DLD1 (cell line): ENCODE results near the gene ABCC5.

ENCODE experiments used
- in situ Hi-C: cut with HindIII; loops from 2 replicates; pipeline ENCODE4 v1.10.0; 2017; ENCODE audit warnings: low sequenced_read_pairs

Gene ABCC5

DNA sequence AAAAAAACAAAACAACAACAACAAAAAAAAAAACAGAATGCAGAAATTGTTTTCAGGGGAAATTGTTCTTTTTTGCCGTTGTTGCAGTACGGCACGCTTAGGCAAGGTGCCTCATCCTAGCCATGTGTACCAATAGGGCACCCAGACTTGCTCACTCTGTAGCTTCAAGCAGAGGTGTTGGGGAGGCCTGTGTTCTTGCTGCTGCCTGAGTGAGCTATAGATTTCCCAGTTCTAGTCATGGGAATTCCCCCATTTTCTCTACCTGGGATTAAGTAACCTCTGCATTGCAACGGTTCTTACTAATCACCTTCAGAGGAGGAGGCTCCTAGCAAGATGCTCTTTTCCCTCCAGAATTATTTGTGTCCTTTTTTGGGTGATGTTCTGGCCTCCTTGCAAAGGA, 120.1 kb downstream of the ABCC5 start:
- in situ Hi-C loops = loop anchor here (10.0 to 25.0 kb wide), 2 partner anchors 117 to 340 kb away; partner anchors contain the start of genes ABCC5, ALG3, EEF1AKMT4 and VWA5B2

DNA sequence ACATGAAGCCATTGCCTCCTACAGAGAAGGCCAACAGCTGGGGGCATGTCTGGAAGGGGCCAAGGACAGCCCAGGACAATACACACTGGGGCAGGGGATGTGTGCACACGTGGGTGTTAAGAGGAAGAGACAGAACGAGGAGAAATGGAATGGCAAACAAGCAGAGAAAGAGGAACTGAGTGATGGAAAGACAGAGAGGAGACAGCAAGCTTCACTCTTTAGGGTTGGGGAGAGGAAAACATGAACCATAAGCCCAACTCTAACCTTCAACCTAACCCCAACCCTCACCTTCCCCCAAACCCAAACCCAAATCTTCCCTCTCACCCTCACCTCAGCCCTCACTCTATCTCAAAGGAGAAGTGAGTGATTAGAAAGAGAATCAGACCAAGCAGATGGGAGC, 121.1 kb downstream of the ABCC5 start:
- in situ Hi-C loops = loop anchor here (10.0 to 25.0 kb wide), 2 partner anchors 118 to 341 kb away; partner anchors contain the start of genes ABCC5, ALG3, EEF1AKMT4 and VWA5B2

DNA sequence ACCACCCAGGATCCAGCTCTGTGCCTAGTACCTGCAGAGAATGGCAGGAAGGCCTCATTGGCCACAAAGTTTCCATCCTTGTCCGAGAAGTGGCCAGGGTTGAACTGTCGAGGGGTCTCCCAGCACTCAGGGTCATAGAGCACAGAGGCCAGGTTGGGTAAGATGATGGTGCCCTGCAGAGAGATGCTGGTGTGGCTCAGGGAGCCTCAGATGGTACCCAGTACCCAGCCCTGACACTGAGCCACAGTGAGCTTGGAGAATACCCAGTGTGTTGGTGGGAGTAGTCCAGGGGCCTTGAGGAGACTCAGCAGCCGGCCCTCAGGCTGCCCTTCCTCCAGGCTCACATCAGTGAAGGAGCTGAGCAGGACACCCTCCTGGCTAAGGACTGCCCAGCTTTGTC, 121.5 kb downstream of the ABCC5 start:
- in situ Hi-C loops = loop anchor here (10.0 to 25.0 kb wide), 2 partner anchors 119 to 341 kb away; partner anchors contain the start of genes ABCC5, ALG3, EEF1AKMT4 and VWA5B2

DNA sequence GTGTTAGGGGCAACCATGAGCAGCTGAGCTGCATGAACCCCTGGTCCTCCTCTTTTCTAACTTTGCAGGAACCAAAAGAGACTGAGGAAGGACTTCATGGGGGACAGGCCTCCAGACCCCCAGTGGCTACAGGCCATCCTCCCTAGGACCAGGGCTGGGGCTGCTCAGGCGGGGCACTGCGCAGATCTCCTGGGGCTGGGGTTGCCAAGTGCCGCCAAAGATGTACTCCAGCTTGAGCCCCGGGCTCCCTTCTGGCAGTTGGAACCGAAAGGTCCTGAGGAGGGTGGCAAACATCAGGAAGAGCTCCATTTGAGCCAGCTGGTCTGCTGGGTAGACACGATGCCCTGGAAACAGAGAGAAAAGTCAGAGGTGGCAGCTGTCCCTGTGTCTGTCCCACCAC, 121.9 kb downstream of the ABCC5 start:
- in situ Hi-C loops = loop anchor here (10.0 to 25.0 kb wide), 2 partner anchors 119 to 342 kb away; partner anchors contain the start of genes ABCC5, ALG3, EEF1AKMT4 and VWA5B2

DNA sequence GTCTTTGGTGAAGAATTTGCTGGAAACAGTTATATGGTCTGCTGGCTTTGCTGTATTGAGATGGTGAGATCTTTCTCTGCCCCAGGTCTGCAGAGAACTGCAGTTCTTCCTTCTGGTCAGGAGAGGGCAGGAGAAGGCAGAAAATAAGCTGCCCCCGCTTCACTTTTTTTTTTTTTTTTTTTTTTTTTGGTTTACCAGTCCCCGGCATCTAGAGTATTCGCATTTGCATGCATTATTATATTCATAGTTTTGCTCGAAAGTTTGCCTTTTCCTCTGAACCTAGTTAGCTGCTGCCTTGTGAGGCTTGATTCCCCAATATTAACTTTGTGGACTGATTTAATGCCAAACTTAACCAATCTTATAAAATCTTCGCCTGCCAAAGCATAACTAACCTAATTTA, 122.4 kb downstream of the ABCC5 start:
- in situ Hi-C loops = loop anchor here (10.0 to 25.0 kb wide), 2 partner anchors 120 to 342 kb away; partner anchors contain the start of genes ABCC5, ALG3, EEF1AKMT4 and VWA5B2

DNA sequence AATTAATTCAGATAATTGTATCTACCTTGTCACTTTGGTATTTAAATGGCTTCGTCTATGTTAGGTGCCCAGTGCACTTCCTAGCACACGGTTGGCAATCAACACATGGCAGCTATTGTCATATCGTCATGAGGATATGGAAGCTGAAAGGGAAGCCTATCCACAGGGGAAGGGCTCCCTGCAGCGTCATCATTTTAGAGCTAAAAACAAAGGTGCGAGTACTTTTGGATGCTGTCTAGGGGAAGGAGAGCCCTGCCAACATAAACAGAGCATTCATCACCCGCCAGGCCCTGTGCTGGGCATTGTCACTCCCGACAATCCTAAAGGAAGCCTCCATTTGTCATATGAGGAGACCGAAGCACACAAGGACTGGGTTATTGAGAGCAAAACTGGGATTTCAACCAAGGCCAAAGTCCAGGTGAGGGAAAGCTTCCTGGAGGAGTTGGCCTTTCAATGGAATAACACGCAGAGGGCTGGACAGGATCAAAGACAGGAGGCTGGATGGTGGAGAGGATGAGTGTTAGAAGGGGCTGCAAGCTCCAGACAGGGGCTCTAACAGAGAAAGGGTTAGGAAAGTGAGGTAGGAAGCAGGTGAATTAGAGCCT, 125.0 kb downstream of the ABCC5 start:
- in situ Hi-C loops = loop anchor here (10.0 to 25.0 kb wide), 2 partner anchors 122 to 345 kb away; partner anchors contain the start of genes ABCC5, ALG3, EEF1AKMT4 and VWA5B2

DNA sequence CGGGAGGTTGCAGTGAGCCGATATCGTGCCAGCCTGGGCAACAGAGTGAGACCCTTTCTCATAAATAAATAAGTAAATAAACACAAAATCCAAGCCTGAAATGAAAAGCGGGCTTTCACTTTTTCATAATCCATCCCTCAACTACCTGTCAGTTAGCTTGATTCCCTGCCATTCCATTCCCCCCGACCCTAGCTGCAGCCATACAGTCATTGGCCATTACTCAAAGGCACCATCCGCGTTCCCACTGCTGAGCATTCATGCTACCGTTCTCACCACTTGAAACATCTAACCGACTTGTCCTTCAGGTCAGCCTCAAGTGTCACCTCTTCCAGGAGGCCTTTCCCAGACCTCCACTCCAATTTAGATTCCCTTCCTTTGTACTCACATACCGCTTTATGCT, 131.9 kb downstream of the ABCC5 start:
- in situ Hi-C loops = loop anchor here (25.0 kb wide), 1 partner anchor 352 kb away; the partner anchor contains the start of genes ALG3, EEF1AKMT4 and VWA5B2

DNA sequence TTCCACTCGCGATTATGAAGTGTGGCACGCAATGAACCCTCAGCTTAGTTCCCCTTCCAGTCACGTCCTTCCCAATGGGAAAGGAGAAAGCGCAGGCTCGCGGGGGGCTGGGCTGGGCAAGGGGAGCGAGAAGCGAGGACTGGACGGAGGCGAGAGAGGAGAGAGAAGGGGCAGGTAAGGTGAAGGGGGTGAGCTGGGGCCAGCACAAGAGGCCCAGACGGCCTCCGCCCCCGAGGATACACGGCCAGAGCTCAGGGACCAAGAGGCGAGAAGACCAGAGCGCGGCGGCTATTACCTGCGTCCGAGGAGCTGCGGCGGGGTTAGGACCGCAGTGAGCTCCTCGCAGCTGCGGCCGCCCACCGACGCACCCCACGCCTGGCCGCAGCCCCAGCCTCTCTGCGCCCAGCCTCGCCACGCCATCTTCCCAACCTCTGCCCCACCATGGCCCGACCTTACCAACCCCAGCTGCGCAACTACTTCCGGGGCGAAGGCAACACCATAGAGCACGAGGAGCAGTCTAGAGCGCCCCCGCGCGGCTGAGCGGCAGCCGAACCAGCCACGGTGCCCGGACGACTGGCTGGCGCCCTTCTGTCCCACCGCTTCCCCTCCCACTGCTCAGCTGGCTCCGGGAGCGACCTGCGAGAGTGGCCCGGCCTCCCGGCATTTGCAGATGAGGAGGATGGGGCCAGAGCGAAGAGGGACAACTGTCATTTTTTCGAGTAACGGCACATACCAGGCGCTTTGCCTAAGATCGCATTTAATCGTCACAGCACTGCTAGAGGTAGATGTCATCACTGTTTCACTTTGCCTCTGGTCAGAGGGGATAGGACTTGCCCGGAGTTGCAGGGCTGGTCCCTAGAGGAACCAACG, 133.0 kb downstream of the ABCC5 start, which contains the start of gene PARL:
PARL (minus strand) TSS at position 454 of the 870 bp plus-strand sequence; CDS start at position 420, 34 bp downstream.
- in situ Hi-C loops = loop anchor here (25.0 kb wide), 1 partner anchor 353 kb away; the partner anchor contains the start of genes ALG3, EEF1AKMT4 and VWA5B2

DNA sequence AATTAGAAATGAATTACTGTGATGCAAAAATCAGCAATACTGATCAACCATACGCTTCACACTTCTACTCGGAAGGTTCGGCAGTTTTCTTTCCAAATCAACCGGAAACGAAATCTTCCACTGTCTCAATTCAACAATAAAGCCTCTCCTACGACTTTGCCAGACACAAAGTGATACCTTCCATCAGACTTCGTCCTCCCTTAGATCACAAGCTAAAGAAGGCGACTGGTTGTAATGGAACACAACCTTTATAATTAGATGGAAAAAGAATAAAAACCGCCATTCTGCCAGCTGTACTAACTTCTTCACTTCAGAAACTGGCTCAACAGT, 133.6 kb downstream of the ABCC5 start:
- in situ Hi-C loops = loop anchor here (25.0 kb wide), 1 partner anchor 353 kb away; the partner anchor contains the start of genes ALG3, EEF1AKMT4 and VWA5B2

DNA sequence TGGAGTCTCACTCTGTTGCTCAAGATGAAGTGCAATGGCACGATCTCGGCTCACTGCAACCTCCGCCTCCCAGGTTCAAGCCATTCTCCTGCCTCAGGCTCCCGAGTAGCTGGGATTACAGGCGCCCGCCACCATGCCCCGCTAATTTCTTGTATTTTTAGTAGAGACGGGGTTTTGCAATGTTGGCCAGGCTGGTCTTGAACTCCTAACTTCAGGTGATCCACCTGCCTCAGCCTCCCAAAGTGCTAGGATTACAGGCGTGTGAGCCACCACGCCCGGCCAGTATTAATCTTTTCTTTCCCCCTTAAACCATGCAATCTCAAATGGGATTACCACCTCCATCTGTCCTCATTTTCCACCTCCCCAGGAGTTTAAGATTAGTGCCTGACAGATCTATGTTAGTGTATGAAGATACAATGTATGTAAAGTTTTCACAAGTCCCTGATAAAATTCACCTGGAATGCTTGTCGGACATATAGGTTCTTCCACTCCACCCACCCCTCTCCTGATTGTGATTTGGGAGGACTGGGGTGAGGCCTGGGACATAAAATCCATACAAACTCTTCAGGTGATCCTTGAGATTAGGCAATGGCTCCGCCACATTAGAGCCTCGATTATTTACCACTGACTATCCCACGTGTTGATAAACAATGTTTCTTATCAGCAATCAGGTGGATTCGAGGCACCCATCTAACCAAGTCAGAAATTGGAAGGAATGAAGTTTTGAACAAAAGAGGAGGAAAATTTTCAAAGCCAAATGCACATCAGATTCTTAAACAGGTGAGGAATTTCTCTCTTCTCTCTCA, 134.2 kb downstream of the ABCC5 start:
- in situ Hi-C loops = loop anchor here (25.0 kb wide), 1 partner anchor 354 kb away; the partner anchor contains the start of genes ALG3, EEF1AKMT4 and VWA5B2

DNA sequence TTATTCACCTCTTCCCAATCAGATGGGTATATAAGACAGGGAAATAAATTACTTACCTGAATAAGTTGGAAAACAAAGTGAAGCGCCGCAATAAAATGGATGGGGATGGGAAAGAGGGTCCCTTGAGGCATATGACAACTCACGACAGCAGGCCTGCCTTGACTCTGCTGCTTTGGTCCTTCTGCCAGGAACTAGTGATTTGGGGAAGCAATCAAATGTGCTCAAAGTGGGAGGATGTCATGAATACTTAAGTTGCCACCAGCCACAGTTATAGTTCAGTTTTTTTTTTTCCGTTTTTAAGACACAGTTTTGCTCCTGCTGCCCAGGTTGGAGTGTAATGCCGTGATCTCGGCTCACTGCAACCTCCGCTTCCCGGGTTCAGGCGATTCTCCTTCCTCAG, 137.6 kb downstream of the ABCC5 start:
- in situ Hi-C loops = loop anchor here (25.0 kb wide), 1 partner anchor 357 kb away; the partner anchor contains the start of genes ALG3, EEF1AKMT4 and VWA5B2

DNA sequence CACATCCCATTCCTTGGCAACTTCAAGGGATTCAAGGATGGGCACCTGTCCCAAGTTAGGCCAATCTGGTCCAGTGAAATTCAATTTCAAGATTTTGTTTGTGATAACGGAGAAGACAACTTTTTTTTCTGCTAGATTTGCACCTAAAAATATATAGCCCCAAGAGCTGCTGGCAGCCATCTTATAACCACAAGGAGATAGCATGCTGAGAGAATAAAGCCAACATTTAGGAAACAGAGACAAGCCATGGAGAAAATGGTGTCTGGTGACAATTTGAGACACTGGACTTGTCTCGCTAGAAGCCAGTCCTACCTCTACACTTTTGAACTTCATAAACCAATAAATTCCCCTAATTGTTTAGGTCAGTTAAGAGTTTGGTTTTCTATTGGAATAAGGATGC, 138.4 kb downstream of the ABCC5 start:
- in situ Hi-C loops = loop anchor here (25.0 kb wide), 1 partner anchor 358 kb away; the partner anchor contains the start of genes ALG3, EEF1AKMT4 and VWA5B2

DNA sequence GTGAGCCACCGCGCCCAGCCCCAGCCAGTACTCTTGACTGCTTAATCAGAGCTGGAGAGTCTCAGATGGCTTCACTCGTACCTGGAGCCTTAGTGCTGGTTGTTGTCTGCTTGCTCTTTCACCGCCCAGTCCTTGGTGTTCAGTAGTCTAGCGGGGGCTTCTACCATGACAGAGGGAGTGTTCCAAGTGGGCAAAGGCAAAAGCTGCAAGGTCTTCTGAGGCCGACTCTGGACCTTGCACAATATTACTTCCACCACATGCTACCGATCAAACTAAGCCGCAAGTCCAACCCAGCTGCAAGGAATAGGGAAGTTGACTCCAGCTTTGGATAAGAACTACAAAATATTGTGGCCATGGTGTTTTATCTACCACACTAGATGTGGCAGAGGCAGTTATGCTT, 139.6 kb downstream of the ABCC5 start:
- in situ Hi-C loops = loop anchor here (25.0 kb wide), 1 partner anchor 359 kb away; the partner anchor contains the start of genes ALG3, EEF1AKMT4 and VWA5B2

DNA sequence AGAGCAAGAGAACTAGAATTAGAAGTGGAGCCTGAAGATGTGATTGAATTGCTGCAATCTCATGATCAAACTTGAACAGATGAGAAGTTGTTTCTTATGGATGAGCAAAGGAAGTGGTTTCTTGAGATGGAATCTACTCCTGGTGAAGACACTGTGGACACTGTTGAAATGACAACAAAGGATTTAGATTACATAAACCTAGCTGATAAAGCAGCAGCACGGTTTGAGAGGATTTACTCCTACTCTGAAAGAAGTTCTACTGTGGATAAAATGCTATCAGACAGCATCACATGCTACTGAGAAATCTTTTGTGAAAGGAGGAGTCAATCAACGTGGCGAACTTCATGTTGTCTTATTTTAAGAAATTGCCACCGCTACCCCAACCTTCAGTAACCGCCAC, 140.5 kb downstream of the ABCC5 start:
- in situ Hi-C loops = loop anchor here (25.0 kb wide), 1 partner anchor 360 kb away; the partner anchor contains the start of genes ALG3, EEF1AKMT4 and VWA5B2

DNA sequence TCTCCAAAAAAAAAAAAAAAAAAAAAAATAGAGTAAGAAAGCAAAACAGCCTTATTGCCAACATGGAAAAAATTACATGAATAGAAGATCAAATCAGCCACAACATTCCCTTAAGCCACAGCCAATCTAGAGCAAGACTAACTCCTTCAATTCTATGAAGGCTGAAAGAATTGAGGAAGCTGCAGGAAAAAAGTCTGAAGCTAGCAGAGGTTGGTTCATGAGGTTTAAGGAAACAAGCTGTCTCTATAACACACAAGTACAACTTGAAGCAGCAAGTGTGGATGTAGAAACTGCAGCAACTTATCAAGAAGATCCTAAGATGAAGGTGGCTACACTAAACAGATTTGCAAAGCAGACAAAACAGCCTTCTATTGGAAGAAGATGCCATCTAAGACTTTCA, 142.3 kb downstream of the ABCC5 start:
- in situ Hi-C loops = loop anchor here (25.0 kb wide), 1 partner anchor 362 kb away; the partner anchor contains the start of genes ALG3, EEF1AKMT4 and VWA5B2

DNA sequence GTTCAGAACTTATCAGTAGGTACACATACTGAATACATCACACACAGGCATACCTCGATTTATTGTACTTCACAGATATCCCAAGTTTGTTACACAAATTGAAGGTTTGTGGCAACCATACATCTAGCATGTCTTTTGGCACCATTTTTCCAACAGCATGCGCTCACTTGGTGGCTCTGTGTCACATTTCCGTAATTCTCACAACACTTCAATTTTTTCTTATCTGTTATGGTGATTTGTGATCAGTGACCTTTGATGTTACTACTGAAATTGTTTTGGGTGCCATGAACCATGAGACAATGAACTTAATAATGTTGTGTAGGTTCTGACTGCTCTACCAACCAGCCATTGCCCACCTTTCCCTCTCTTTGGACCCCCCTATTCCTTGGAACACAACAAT, 143.8 kb downstream of the ABCC5 start:
- in situ Hi-C loops = no loop called here

DNA sequence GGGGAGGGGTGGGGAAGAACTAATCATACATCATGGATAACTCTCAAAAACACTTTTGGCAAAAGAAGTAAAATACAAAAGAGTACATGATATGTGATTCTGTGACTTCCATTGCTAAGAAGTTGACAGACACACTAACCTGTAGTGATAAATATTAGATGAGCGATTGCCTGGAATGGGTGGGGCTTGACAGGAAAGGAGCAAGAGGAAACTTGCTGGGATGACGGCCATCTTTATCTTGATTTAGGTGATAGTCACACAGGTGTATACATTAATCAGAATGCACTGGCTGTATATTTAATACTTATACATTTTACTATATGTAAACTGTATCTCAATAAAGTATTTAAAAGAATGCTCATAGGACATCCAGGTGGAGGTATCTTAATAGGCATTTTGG, 146.1 kb downstream of the ABCC5 start:
- in situ Hi-C loops = no loop called here

DNA sequence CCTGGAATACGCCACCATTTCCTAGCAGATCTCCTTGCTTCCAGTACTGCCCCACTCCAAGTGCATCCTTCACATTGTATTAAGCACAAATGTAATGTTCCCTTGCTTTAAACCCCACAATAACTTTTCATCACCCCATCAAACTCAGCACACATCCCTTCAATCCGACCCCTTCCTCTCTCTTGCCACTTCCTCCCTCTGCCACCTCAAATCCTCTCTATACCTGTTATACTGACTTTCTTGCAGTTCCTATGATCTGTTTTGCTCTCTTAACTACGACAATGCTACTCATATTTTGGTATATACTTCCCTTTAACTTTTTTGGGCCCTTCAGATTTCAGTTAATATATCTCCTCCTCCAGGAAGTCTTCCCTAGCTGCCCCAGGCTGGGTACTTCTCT, 147.1 kb downstream of the ABCC5 start:
- in situ Hi-C loops = no loop called here
